Parietal lobe (tissue), 1 donor: ENCODE measurements around the gene SELL. TPM values are rescaled to one million over a fixed set of nuclear protein-coding genes. Genes with fewer than 3 reads are reported as not detected.

Experiments
- total RNA-seq: library from RNA; depleted of rRNA; stranded (reverse); fragments of >200 nt; gene quantifications from one replicate; pipeline ENCODE4 v1.2.3, GENCODE V29; 2014

Gene SELL
- total RNA-seq, result 0.31 TPM

DNA sequence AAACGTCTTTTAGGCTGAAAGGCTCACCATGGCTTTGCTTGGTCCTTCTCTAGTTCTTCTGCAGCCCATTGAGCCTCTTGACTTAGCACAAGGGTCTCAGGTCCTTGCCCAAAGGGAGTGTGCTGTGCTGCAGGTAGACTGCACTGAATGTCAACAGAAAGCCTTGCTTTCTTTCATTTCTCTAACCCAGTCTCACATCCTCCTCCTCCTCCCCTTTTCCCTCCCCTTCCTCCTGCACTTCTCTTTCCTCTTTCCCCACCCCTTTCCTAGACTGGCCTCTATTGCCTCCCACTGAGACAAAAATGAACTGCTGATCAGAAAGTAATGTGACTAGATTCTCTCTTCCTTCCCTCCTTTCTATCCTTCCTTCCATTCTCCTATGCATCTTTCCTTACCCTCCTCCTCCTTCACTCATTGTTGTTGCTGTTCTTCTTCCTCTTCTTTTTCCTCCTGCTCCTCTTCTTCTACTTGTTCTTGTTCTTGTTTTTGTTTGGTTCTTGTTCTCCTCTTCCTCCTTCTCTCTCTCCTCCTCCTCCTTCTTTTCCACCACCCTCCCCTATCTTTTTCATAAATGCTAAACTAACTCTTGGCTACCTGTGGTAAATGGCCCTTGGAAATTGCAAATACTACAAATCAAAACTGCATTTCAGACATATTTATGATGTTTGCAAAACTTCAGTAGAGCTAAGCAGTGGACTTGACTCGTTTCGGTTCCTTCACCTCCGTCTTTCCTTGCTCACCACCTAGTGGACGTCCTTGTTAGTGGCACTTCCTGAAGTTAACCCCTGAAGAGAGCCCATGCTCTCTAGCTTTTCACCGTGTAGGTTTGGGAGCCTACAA, at the start of gene SELL:
Gene SELL, minus strand, starts transcription at position 152 of the 840 bp plus-strand sequence. Its CDS starts 122 bp downstream, at position 30.

DNA sequence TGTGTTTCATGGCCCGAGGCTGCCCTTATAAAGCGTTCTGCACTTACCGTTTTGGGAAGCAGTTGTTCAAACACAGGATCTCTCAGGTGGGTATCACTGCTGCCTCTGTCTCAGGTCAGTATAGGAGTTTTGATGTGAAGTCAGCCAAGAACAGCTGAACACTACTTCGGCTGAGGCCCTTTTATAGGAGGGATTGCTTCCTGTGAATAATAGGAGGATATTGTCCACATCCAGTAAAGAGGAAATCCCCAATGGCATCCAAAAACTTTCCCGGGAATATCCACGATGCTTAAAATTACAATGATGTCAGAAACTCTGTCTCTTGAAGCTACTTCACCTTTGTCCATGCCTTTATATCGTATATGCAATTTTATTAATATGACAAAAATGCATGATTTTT, 22.5 kb upstream of the SELL start, which contains the start of gene SELE:
Gene SELE, minus strand, starts transcription at position 156 of the 400 bp plus-strand sequence. CDS start 467 bp downstream, outside the sequence.

Other genes starting within 250 kb of the SELL start
- 23.5 TPM for gene SLC19A2, start 225.7 kb downstream of the SELL start, total RNA-seq
- not detected for gene F5, start 125.1 kb downstream of the SELL start, total RNA-seq
- not detected for gene SELP, start 81.5 kb downstream of the SELL start, total RNA-seq
- gene SELE, start 22.5 kb upstream of the SELL start, total RNA-seq, result 0.31 TPM
- gene METTL18, start 83.3 kb upstream of the SELL start, total RNA-seq, result 7.2 TPM
- gene SCYL3, start 182.3 kb upstream of the SELL start, total RNA-seq, result 16.6 TPM